Measurements from ENCODE around the gene ABI3.

ABI3 gene

DNA sequence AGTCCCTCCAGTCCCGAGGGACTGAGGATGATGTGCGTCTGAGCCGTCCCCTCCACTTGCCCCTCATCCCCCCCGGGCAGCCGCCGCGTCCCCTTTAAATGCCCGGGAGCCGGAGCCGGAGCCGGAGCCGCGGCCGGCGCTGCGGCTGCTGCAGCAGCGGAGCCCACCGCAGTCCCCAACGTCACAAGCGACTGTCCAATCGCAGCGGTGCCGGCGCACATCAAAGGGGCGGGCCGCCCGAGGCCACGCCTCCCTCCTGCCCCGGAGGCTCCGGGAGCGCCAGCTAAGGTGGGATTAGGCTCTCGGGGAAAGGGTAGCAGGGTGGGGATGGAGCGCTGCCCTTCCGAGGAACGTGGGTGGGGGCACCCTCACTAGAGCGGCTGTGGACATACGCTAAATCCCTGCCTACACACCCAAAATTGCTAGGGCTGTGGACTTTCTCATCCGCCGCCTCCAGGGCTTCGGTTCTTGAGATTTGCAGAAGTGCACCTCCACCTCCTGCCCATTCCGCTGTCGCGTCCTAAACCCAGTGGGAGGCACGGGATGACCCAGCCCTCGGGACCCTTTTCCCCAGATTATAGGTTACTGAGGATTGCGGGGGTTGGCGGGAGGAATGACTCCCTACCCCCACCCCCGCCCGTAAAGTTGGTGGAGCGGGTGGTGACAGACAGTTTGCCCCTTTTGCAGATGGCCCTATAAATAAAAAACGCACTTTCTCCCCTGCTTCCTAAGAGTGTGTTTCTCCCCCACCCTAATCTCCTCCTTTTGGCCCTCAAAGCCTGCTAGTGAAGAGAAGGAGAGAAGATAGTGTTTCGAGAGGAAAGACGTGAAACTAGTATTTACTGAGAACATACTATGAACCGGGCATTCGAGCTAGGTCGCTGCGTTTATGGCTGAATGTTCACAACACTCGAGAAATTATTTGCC lies 20.4 kb downstream of the ABI3 start, which contains the start of gene PHOSPHO1:
Gene PHOSPHO1 (minus strand): TSS at position 152 of the 927 bp plus-strand sequence. CDS start 4,096 bp downstream, outside the sequence.
- H3K4me1 ChIP-seq (ENCODE audit: low read depth, poor library complexity, severe bottlenecking) = peaks cover 7% of the 10 kb centered on the region
- H3K36me3 ChIP-seq (ENCODE audit: insufficient read depth) = no peaks in the 10 kb centered on the region
- H3K4me2 ChIP-seq = peak within 1 kb of the TSS; percentile 71
- peaks cover 30% of the 10 kb centered on the region for H3K27me3 ChIP-seq (ENCODE audit: insufficient read depth, low read depth)
- no peak within 1 kb of the TSS for H3K27ac ChIP-seq
- H4K20me1 ChIP-seq (ENCODE audit: insufficient read depth) = no peaks in the 10 kb centered on the region
- no peaks in the 10 kb centered on the region for H3K79me2 ChIP-seq (ENCODE audit: insufficient read depth, low read depth)
- H3K4me3 ChIP-seq (IDR thresholded peaks at IDR 0.05; ENCODE audit: insufficient read depth, low read depth, low read length) = no peak within 1 kb of the TSS
- peak within 1 kb of the TSS; percentile 96 for H2AFZ ChIP-seq (ENCODE audit: low read depth)
- TF ChIP-seq, protein P1, sequence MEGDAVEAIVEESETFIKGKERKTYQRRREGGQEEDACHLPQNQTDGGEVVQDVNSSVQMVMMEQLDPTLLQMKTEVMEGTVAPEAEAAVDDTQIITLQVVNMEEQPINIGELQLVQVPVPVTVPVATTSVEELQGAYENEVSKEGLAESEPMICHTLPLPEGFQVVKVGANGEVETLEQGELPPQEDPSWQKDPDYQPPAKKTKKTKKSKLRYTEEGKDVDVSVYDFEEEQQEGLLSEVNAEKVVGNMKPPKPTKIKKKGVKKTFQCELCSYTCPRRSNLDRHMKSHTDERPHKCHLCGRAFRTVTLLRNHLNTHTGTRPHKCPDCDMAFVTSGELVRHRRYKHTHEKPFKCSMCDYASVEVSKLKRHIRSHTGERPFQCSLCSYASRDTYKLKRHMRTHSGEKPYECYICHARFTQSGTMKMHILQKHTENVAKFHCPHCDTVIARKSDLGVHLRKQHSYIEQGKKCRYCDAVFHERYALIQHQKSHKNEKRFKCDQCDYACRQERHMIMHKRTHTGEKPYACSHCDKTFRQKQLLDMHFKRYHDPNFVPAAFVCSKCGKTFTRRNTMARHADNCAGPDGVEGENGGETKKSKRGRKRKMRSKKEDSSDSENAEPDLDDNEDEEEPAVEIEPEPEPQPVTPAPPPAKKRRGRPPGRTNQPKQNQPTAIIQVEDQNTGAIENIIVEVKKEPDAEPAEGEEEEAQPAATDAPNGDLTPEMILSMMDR (conservative IDR thresholded peaks at IDR 0.05; ENCODE audit: low read depth, low read length) = no peak
- H3K9ac ChIP-seq = peak within 1 kb of the TSS; percentile 13; the same call in 1 of the 2 replicates

GRCh38 chr17:49231563-49231894 lies 21.0 kb downstream of the ABI3 start:
- Histone ChIP-seq H3K27ac (no peak overlapping the region), H3K79me2 (ENCODE audit: insufficient read depth, low read depth) (no peaks in the 10 kb centered on the region), H4K20me1 (ENCODE audit: insufficient read depth) (no peaks in the 10 kb centered on the region), H3K4me3 (IDR thresholded peaks at IDR 0.05; ENCODE audit: insufficient read depth, low read depth, low read length) (no peak overlapping the region), H3K36me3 (ENCODE audit: insufficient read depth) (no peaks in the 10 kb centered on the region), H3K4me2 (peak overlapping the region; percentile 71; the same call in 1 of the 2 replicates), H3K9ac (no peak overlapping the region), H2AFZ (ENCODE audit: low read depth) (peak overlapping the region; percentile 96; the same call in 1 of the 2 replicates), H3K27me3 (ENCODE audit: insufficient read depth, low read depth) (peaks cover 26% of the 10 kb centered on the region), H3K4me1 (ENCODE audit: low read depth, poor library complexity, severe bottlenecking) (peaks cover 7% of the 10 kb centered on the region)
- TF ChIP-seq, protein P1 (conservative IDR thresholded peaks at IDR 0.05; ENCODE audit: low read depth, low read length) = no peak

DNA sequence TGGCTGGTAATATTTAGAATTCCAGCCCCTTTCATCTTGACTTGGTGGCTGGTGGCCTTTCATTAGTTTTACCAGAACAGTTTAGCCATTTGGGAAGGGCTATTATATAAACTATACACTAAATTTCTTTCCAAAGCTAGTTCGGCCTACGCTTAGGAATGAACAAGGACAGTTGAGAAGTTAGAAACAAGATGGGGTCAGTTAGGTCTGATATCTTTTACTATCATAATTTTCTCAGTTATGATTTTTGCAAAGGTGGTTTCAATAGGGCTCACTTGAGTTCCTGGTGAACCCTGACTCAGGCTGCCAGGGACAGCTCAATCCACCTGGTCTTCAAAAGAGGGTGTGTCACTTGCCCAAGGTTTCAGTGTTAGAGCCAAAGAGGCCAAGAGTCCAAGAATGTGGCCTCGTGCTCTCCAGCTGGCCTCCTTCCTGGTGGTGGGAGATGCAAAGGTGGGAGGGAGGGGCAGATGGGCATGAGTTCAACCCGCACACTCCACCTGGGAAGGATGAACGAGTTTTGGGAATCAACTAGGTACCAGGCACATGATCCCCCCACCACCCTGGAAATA lies 24.1 kb downstream of the ABI3 start:
- H3K9ac ChIP-seq = no peak overlapping the region
- H3K4me1 ChIP-seq (ENCODE audit: low read depth, poor library complexity, severe bottlenecking) = peaks cover 7% of the 10 kb centered on the region
- no peak overlapping the region for H2AFZ ChIP-seq (ENCODE audit: low read depth)
- TF ChIP-seq, protein P1 (conservative IDR thresholded peaks at IDR 0.05; ENCODE audit: low read depth, low read length) = no peak
- no peak overlapping the region for H3K4me2 ChIP-seq
- no peak overlapping the region for H3K27ac ChIP-seq
- no peaks in the 10 kb centered on the region for H3K36me3 ChIP-seq (ENCODE audit: insufficient read depth)
- no peaks in the 10 kb centered on the region for H4K20me1 ChIP-seq (ENCODE audit: insufficient read depth)
- H3K79me2 ChIP-seq (ENCODE audit: insufficient read depth, low read depth) = no peaks in the 10 kb centered on the region
- no peak overlapping the region for H3K4me3 ChIP-seq (IDR thresholded peaks at IDR 0.05; ENCODE audit: insufficient read depth, low read depth, low read length)
- peaks cover 17% of the 10 kb centered on the region for H3K27me3 ChIP-seq (ENCODE audit: insufficient read depth, low read depth)

DNA sequence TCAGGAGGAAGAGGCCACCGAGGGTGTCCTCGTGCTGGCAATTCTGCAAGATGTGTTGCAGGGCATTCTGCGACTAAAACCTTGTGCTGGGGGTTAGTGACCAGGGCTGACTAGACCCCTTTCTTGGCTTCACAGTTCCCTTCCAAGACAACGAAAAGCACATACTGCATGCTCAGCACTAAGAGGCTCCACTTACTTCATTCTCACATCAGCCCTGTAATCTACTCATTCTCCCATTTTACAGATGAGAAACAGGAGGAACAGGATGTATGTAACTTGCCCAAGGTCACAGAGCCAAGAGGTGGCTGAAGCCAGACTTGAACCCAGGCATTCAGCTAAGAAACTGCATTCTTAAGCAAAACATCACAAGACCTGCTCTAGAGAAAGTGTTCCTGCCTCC lies 25.4 kb downstream of the ABI3 start:
- H3K79me2 ChIP-seq (ENCODE audit: insufficient read depth, low read depth) = no peaks in the 10 kb centered on the region
- peaks cover 7% of the 10 kb centered on the region for H3K4me1 ChIP-seq (ENCODE audit: low read depth, poor library complexity, severe bottlenecking)
- peaks cover 10% of the 10 kb centered on the region; the same call in 1 of the 2 replicates for H3K27me3 ChIP-seq (ENCODE audit: insufficient read depth, low read depth)
- no peaks in the 10 kb centered on the region for H4K20me1 ChIP-seq (ENCODE audit: insufficient read depth)
- H3K4me3 ChIP-seq (IDR thresholded peaks at IDR 0.05; ENCODE audit: insufficient read depth, low read depth, low read length) = no peak overlapping the region
- H2AFZ ChIP-seq (ENCODE audit: low read depth) = no peak overlapping the region
- H3K4me2 ChIP-seq = no peak overlapping the region
- TF ChIP-seq, protein P1 (conservative IDR thresholded peaks at IDR 0.05; ENCODE audit: low read depth, low read length) = no peak
- no peak overlapping the region for H3K27ac ChIP-seq
- no peaks in the 10 kb centered on the region for H3K36me3 ChIP-seq (ENCODE audit: insufficient read depth)
- no peak overlapping the region for H3K9ac ChIP-seq

Measured in KMS-11 (cell line).